B cell (primary cell): ENCODE measurements around the gene NPNT.

Experiments used
- EZH2 ChIP-seq: IDR thresholded peaks from 2 replicates; pipeline ENCODE4 v1.6.1; 2012; ENCODE audit warnings: borderline replicate concordance, low read depth, mild to moderate bottlenecking, moderate library complexity, low read length; ENCODE audit not compliant: insufficient read depth, poor library complexity, severe bottlenecking
- TF ChIP-seq, protein P1 (sequence below): fragments of 200-600 bp; IDR thresholded peaks from one replicate; pipeline ENCODE4 v1.8.0; 2022; ENCODE audit warnings: antibody characterized with exemption, mild to moderate bottlenecking

DNA sequence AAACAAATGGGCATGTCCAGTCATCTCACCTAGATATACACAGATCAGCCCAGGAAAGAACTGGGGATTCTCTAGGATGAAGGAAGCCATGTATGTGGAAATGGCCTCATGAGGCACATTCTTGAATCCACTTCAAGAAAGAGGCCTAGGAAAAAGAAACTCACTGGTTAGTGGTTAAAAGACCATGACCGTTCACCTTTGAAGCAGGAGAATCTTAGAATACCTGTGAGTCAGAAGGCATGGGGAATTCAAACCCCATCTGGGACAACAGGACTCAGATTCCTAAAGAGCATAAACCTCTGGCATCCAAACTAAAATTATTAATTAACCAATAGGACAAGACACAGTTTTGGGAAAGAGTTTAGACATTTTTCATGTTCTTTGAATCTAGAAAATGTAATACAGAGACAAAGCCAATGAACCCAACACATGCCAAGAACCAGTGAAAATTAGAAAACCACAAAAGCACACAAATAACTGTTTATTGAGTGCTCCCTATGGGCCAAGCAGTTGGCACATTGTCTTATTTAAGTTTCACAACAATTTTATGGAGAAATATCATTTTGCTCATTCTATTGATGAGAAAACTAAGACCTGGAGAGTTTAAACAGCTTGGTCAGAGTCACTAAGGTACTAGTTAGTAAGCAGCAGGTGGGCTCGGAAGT, 97.5 kb downstream of the NPNT start:
- TF ChIP-seq, protein P1, sequence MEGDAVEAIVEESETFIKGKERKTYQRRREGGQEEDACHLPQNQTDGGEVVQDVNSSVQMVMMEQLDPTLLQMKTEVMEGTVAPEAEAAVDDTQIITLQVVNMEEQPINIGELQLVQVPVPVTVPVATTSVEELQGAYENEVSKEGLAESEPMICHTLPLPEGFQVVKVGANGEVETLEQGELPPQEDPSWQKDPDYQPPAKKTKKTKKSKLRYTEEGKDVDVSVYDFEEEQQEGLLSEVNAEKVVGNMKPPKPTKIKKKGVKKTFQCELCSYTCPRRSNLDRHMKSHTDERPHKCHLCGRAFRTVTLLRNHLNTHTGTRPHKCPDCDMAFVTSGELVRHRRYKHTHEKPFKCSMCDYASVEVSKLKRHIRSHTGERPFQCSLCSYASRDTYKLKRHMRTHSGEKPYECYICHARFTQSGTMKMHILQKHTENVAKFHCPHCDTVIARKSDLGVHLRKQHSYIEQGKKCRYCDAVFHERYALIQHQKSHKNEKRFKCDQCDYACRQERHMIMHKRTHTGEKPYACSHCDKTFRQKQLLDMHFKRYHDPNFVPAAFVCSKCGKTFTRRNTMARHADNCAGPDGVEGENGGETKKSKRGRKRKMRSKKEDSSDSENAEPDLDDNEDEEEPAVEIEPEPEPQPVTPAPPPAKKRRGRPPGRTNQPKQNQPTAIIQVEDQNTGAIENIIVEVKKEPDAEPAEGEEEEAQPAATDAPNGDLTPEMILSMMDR, result no peak
- no peak for TF ChIP-seq EZH2
